Hepatocyte (in vitro differentiated cells): Measurements from ENCODE around the gene ATP2C2. TPM values are rescaled to one million over a fixed set of nuclear protein-coding genes. Genes with fewer than 3 reads are reported as not detected.

Experiments
- DNase-seq: peaks from one replicate; pipeline ENCODE4 v3.0.0-alpha.2; 2016; ENCODE audit warnings: low spot score
- H2AFZ ChIP-seq: fragments of 200-600 bp; sonication (generic); 2 replicates; pipeline ENCODE4 v1.6.0; 2016; ENCODE audit warnings: antibody characterized with exemption, mild to moderate bottlenecking
- H3K27ac ChIP-seq: fragments of 200-600 bp; sonication (generic); 2 replicates; pipeline ENCODE4 v1.5.1; 2016; ENCODE audit warnings: mild to moderate bottlenecking
- H3K27me3 ChIP-seq: fragments of 200-600 bp; sonication (generic); 2 replicates; pipeline ENCODE4 v1.6.1; 2016
- H3K36me3 ChIP-seq: fragments of 200-600 bp; sonication (generic); replicated peaks from 2 replicates; pipeline ENCODE4 v1.5.1; 2016; ENCODE audit warnings: low read depth; ENCODE audit not compliant: insufficient read depth
- H3K4me1 ChIP-seq: fragments of 200-600 bp; sonication (generic); 2 replicates; pipeline ENCODE4 v1.5.1; 2016; ENCODE audit warnings: mild to moderate bottlenecking, moderate library complexity; ENCODE audit not compliant: insufficient read depth
- H3K4me2 ChIP-seq: fragments of 200-600 bp; sonication (generic); 2 replicates; pipeline ENCODE4 v1.6.0; 2016
- H3K4me3 ChIP-seq: fragments of 200-600 bp; sonication (generic); 2 replicates; pipeline ENCODE4 v1.5.1; 2016; ENCODE audit warnings: mild to moderate bottlenecking
- H3K79me2 ChIP-seq: fragments of 200-600 bp; sonication (generic); 2 replicates; pipeline ENCODE4 v1.6.0; 2017; ENCODE audit warnings: mild to moderate bottlenecking
- H3K9me2 ChIP-seq: fragments of 200-600 bp; sonication (generic); replicated peaks from 2 replicates; pipeline ENCODE4 v1.6.0; 2017; ENCODE audit warnings: mild to moderate bottlenecking; ENCODE audit not compliant: insufficient read depth
- H3K9me3 ChIP-seq: fragments of 200-600 bp; sonication (generic); 2 replicates; pipeline ENCODE4 v1.5.1; 2016; ENCODE audit warnings: low read depth, mild to moderate bottlenecking
- H4K20me1 ChIP-seq: fragments of 200-600 bp; sonication (generic); 2 replicates; pipeline ENCODE4 v1.6.0; 2016; ENCODE audit warnings: mild to moderate bottlenecking; ENCODE audit not compliant: insufficient read depth, poor library complexity, severe bottlenecking
- EZH2 ChIP-seq: fragments of 200-600 bp; sonication (generic); IDR thresholded peaks from 2 replicates; pipeline ENCODE4 v1.6.1; 2016; ENCODE audit warnings: antibody characterized with exemption, mild to moderate bottlenecking, borderline replicate concordance
- EZH2phosphoT487 ChIP-seq: fragments of 200-600 bp; sonication (generic); IDR thresholded peaks from one replicate; pipeline ENCODE4 v1.6.1; 2018; ENCODE audit warnings: antibody characterized with exemption, mild to moderate bottlenecking, low read depth, moderate library complexity; ENCODE audit not compliant: unreplicated experiment, severe bottlenecking
- WGBS: methylation state at CpG from one replicate; pipeline ENCODE4 v1.1.6; 2016; ENCODE audit warnings: low lambda C conversion rate; ENCODE audit errors: missing lambda C conversion rate; 5-methylcytosine and 5-hydroxymethylcytosine counted together
- polyA plus RNA-seq: library from polyadenylated mRNA; unstranded; fragments of >200 nt; fragmentation: Nextera tagmentation; extraction: Ambion mirVana; gene quantifications from 2 replicates; pipeline ENCODE4 v1.2.1, GENCODE V29; 2016
- total RNA-seq: library from RNA; depleted of rRNA; stranded (reverse); fragments of >200 nt; gene quantifications from 2 replicates; pipeline ENCODE4 v1.2.3, GENCODE V29; 2014
- TF ChIP-seq, protein P1 (sequence below): fragments of 200-600 bp; sonication (generic); IDR thresholded peaks from 2 replicates; pipeline ENCODE4 v1.5.1; 2016; ENCODE audit warnings: antibody characterized with exemption, mild to moderate bottlenecking; ENCODE audit not compliant: poor library complexity

ATP2C2 gene
- total and polyA plus RNA-seq, 2 experiments from 2014 or later = 6.0 to 6.8 TPM

DNA sequence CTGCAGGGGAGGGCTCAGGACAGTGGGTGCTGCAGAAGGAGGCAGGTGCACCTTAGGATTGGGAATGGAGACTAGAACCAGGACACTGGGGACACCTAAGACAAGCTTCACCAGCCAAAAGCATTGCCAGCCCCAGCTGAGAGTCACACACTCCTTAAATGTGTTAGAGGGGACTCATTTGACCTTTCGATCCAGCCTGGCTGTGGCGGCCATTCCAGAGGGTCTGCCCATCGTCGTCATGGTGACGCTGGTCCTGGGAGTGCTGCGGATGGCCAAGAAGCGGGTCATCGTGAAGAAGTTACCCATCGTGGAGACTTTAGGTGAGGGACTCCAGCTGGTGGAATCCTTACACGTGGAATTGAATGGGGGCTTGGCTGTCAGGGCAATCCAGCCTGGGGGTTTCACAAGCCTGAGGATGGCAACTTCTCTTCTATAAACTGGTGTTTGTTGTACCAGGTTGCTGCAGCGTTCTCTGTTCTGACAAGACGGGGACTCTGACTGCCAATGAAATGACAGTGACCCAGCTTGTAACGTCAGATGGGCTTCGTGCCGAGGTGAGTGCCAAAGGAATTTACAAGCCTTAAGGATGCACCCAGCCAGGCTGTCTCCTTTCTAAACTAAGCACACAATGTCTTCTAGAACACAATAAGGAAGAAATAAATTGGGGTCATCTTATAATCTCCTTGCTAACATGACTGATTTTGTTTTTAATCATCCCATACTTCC lies 70.8 kb downstream of the ATP2C2 start:
- no peak for DNase-seq
- Histone ChIP-seq H2AFZ (no peak overlapping the region), H3K27ac (no peak overlapping the region), H3K27me3 (no peaks in the 10 kb centered on the region), H3K9me2 (no peaks in the 10 kb centered on the region), H3K79me2 (no peaks in the 10 kb centered on the region), H3K4me2 (no peak overlapping the region), H3K4me3 (no peak overlapping the region), H3K36me3 (no peaks in the 10 kb centered on the region), H4K20me1 (no peaks in the 10 kb centered on the region), H3K4me1 (no peaks in the 10 kb centered on the region), H3K9me3 (no peaks in the 10 kb centered on the region)
- 71% methylated on average over 15 of the region's 15 CpGs for WGBS
- TF ChIP-seq, protein P1, sequence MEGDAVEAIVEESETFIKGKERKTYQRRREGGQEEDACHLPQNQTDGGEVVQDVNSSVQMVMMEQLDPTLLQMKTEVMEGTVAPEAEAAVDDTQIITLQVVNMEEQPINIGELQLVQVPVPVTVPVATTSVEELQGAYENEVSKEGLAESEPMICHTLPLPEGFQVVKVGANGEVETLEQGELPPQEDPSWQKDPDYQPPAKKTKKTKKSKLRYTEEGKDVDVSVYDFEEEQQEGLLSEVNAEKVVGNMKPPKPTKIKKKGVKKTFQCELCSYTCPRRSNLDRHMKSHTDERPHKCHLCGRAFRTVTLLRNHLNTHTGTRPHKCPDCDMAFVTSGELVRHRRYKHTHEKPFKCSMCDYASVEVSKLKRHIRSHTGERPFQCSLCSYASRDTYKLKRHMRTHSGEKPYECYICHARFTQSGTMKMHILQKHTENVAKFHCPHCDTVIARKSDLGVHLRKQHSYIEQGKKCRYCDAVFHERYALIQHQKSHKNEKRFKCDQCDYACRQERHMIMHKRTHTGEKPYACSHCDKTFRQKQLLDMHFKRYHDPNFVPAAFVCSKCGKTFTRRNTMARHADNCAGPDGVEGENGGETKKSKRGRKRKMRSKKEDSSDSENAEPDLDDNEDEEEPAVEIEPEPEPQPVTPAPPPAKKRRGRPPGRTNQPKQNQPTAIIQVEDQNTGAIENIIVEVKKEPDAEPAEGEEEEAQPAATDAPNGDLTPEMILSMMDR = no peak
- TF ChIP-seq EZH2 (no peak), EZH2phosphoT487 (no peak)

- 83% methylated on average over 19 of the region's 19 CpGs for WGBS
- peak overlapping the region; percentile 54 for H3K27ac ChIP-seq
- no peaks in the 10 kb centered on the region for H3K36me3 ChIP-seq
- no peaks in the 10 kb centered on the region for H3K9me3 ChIP-seq
- no peaks in the 10 kb centered on the region for H3K79me2 ChIP-seq
- H3K27me3 ChIP-seq = no peaks in the 10 kb centered on the region
- no peaks in the 10 kb centered on the region for H3K4me1 ChIP-seq
- H3K9me2 ChIP-seq = no peaks in the 10 kb centered on the region
- no peaks in the 10 kb centered on the region for H4K20me1 ChIP-seq
- H3K4me2 ChIP-seq = peak overlapping the region; percentile 55
- no peak overlapping the region for H3K4me3 ChIP-seq
- TF ChIP-seq, protein P1 = no peak
- TF ChIP-seq EZH2 = no peak
- no peak overlapping the region for H2AFZ ChIP-seq
- DNase-seq = no peak
These were observed 74.2 kb downstream of the ATP2C2 start for GRCh38 chr16:84442416-84443145.

DNA sequence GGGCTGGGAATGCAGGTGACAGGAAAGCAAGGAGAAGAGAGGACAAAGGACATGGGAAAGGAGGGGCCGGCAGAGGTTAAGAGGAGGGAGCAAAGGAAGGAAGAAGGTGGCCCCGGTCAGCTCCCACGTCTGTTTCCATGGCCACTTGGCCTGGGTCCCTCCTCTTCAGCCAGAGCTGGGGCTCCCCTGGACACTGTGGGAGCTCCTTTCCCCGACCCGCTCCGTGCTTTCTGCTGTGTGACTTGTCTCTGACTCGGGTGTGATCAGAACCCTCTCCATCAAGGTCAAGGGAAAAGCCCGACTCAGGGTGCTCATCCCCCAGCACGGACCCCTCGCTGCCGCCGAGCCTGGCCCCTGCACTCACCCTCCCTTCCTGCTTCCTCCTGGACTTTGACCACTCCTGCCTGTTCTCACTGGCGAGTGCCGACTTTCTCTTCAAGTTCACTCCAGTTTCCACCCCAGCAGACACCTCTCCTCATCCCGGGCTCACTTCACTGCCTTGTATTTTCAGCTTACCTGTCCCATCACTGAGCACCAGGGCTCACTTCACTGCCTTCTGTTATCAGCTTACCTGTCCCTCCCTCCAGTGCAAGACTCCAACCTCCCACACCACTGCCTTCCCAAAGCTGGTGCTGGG lies 74.9 kb downstream of the ATP2C2 start:
- DNase-seq = peak; percentile 67
- no peaks in the 10 kb centered on the region for H3K27me3 ChIP-seq
- H3K9me3 ChIP-seq = no peaks in the 10 kb centered on the region
- peak overlapping the region; percentile 55 for H3K4me2 ChIP-seq
- TF ChIP-seq EZH2phosphoT487 (no peak), EZH2 (no peak)
- TF ChIP-seq, protein P1 = no peak
- H3K4me1 ChIP-seq = no peaks in the 10 kb centered on the region
- H3K79me2 ChIP-seq = no peaks in the 10 kb centered on the region
- H2AFZ ChIP-seq = no peak overlapping the region
- 53% methylated on average over 14 of the region's 15 CpGs for WGBS
- H3K27ac ChIP-seq = peak overlapping the region; percentile 63
- H3K36me3 ChIP-seq = no peaks in the 10 kb centered on the region
- H4K20me1 ChIP-seq = no peaks in the 10 kb centered on the region
- H3K4me3 ChIP-seq = no peak overlapping the region
- no peaks in the 10 kb centered on the region for H3K9me2 ChIP-seq
